GM19328 (cell line): ENCODE data around the gene AFF4.
"Not testable (repeated sequence)": the region's sequence is repeated elsewhere in the genome, so short reads cannot be mapped to it uniquely, and the experiment has no call there.

Experiments used
- ATAC-seq: cut with Tn5 transposase; IDR thresholded peaks from one replicate; pipeline ENCODE4 v1.9.1; 2021; ENCODE audit warnings: mild to moderate bottlenecking, moderate library complexity; ENCODE audit not compliant: unreplicated experiment

Gene AFF4

DNA sequence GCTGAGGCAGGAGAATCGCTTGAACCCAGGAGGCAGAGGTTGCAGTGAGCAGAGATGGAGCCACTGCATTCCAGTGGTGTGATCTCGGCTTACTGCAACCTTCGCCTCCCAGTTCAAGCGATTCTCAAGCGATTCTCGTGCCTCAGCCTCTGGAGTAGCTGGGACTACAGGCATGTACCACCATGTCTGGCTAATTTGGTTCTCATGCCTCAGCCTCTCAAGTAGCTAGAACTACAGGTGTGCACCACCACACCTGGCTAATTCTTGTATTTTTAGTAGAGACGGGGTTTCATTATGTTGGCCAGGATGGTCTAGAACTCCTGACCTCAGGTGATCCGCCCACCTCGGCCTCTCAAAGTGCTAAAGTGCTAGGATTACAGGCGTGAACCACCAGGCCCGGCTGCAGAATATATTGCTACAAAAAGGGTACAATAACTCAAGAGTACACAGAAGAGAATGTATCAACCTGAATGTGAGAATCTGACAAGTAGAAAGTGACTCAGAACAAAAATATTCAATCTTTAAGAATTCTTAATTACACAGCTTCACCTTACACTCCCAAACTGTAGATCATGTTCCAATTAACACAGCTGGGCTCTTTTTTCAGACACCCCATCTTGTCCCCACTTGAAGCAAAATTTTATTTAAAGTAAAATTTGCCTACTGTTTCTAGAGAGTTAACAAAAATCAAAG is 2.2 kb downstream of the AFF4 start:
- ATAC-seq, result not testable (repeated sequence)

DNA sequence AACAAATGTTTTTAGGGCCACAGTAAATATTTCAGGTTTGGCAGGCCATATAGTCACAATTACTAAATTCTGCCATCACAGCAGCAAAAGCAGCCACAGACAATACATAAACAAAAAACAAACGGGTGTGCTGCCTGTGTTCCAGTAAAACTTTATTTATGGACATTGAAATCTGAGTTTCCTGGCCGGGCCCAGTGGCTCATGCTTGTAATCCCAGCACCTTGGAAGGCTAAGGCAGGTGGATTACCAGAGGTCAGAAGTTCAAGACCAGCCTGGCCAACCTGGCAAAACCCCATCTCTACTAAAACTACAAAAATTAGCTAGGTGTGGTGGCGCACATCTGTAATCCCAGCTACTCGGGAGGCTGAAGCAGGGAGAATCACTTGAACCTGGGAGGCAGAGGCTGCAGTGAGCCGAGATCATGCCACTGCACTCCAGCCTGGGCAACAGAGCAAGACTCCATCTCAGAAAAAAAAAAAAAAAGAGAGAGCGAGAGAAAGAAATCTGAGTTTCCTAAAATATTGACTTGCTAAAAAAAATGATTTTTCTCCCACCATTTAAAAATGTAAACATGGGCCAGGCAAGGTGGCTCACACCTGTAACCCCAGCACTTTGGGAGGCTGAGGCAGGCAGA is 7.2 kb downstream of the AFF4 start:
- not testable (repeated sequence) for ATAC-seq

DNA sequence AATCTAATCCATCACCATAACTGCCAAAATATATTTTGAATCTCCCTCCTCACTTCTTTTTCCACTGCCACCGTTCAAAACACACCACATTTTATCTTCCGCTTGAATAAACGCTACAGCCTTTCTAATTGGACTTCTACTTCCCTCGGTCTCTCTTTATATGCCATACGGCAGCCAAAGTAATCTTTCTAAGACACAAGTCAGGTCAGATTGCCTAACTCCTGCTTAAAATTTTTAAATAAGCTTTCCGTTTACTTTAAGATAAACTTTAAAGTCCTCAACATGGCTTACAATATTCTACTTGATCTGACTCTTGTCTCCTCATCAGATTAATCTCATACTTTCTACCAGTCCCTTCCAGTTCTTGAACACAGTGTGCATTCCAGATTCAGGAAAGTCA is 9.7 kb downstream of the AFF4 start:
- ATAC-seq, result no peak

- ATAC-seq, result no peak
Observed at GRCh38 chr5:132952829-132953228, 10.6 kb downstream of the AFF4 start.

GRCh38 chr5:132951897-132952296 is 11.5 kb downstream of the AFF4 start:
- no peak for ATAC-seq

DNA sequence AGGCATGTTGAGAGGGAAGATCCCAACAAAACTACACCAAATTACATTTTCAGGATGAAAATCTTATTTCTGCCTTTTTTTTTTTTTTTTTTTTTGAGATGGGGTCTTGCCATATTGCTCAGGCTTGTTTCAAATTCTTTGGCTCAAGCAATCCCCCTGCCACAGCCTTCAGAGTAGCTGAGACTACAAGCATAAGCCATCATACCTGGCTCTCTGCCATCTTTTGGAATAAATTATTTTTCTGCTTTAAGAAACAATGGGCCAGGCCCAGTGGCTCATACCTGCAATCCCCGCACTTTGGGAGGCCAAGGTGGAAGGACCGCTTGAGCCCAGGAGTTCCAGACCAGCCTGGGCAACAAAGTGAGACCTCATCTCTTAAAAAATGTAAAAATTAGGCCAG is 14.3 kb downstream of the AFF4 start:
- ATAC-seq, result no peak

GRCh38 chr5:132947671-132948070 is 15.8 kb downstream of the AFF4 start:
- no peak for ATAC-seq

DNA sequence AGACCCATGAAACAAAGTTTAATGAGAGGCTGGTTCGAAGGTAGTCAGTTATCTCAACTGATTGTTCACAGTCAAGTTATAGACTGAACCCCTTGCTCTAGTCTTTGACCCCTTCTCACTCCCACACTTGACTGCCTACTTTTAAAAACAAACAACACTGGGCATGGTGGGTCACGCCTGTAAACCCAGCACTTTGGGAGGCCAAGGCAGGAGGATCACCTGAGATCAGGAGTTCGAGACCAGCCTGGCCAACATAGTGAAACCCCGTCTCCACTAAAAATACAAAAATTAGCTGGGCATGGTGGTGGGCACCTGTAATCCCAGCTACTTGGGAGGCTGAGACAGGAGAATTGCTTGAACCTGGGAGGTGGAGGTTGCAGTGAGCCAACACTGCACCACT is 18.1 kb downstream of the AFF4 start:
- not testable (repeated sequence) for ATAC-seq

DNA sequence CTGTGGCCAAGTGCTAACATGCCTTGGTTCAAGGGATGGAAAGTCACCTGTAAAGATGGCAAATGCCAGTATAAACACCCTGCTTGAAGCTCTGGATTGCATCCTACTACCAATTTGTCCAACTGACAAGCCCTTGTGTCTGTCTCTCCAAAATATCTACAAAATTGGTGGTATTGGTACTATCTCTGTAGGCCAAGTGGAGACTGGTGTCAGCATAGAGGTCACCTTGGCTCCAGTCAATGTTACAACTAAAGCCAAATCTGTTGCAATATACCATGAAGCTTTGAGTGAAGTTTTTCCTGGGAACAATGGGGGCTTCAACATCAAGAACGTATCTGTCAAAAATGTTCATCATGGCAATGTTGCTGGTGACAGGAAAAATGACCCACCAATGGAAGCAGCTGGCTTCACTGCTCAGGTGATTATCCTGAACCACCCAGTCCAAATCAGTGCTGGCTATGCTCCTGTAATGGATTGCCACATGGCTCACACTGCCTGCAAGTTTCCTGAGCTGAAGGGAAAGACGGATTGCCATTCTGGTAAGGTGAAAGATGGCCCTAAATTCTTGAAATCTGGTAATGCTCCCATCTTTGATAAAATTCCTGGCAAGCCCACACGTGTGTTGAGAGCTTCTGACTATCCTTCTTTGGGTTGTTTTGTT is 19.9 kb downstream of the AFF4 start:
- no peak for ATAC-seq

DNA sequence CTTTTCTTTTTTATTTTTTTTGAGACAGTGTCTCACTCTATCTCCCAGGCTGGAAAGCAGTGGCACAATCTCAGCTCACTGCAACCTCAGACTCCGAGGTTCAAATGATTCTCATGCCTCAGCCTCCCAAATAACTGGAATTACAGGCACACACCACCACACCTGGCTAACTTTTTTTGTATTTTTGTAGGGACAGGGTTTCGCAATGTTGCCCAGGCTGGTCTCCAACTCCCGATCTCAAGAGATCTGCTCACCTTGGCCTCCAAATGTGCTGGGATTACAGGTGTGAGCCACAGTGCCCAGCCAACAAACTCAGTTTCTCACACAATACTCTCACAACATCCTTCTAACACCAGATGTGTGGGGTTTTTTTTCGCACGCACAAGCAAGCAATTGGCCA is 22.1 kb downstream of the AFF4 start:
- no peak for ATAC-seq

GRCh38 chr5:132928062-132928407 is 35.4 kb downstream of the AFF4 start:
- ATAC-seq, result no peak

- ATAC-seq, result no peak
Observed at GRCh38 chr5:132927355-132928061, 35.9 kb downstream of the AFF4 start.

GRCh38 chr5:132926437-132926836 is 37.0 kb downstream of the AFF4 start:
- no peak for ATAC-seq

DNA sequence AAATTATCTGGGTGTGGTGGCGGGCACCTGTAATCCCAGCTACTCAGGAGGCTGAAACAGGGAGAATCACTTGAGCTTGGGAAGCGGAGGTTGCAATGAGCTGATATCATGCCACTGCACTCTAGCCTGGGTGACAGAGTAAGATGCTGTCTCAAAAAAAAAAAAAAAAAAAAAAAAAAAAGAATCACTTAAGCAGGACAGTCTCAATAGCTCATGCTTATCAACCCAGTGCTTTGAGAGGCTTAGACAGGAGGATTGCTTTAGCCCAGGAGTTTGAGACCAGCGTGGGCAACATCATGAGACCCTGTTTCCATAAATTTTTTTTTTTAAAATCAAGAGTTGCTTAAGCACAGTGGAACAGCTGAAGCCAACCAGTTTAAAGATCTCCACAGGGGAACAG is 47.3 kb downstream of the AFF4 start:
- no peak for ATAC-seq

DNA sequence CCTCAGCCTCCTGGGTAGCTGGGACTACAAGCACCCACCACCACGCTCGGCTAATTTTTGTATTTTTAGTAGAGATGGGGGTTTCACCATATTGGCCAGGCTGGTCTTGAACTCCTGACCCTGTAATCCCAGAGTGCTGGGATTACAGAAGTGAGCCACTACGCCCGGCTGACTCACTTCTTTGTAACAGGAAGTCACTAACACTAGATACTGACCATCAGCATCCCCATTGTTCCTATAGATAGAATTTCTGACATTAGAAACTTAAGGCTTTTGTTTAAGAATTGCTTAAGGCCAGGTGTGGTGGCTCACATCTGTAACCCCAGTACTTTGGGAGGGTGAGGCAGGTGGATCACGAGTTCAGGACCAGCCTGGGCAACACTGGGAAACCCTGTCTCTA is 47.8 kb downstream of the AFF4 start:
- no peak for ATAC-seq

DNA sequence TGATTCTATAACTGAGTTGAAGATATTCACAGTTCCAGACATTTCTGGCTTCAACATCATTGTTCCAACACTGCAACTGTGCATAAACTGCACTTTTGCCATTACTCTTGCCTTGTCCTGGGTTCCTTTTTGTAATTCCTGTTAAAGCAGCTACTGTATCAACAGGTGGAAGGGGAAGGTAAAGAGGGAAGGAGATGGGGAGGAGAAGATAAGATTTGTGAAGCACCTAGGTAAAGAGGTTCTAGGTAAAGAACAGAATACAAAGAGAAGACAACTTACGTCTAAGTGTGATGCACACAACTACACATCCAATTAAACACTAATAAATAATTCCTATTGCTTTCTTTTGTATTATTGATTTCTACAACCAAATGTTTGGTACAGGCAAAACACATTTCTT is 53.7 kb downstream of the AFF4 start:
- ATAC-seq, result no peak

DNA sequence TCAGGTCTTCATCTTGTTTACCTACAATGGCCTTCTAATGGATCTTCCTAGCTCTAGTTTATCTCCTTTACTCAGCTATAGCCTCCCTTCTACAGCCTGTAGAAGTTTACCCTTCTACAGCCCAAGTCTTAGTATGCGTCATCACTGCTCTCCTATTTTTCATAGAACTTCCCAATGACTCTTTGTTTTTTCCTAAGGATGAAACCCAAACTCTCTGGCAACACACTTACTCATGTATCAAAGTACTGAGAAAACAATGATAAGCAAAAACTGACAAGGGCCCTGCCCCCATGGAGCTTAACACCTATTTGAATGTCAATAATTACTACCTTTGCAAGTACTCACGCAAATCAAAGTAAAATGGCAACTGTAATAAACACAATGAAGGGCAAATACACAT is 56.3 kb downstream of the AFF4 start:
- no peak for ATAC-seq

DNA sequence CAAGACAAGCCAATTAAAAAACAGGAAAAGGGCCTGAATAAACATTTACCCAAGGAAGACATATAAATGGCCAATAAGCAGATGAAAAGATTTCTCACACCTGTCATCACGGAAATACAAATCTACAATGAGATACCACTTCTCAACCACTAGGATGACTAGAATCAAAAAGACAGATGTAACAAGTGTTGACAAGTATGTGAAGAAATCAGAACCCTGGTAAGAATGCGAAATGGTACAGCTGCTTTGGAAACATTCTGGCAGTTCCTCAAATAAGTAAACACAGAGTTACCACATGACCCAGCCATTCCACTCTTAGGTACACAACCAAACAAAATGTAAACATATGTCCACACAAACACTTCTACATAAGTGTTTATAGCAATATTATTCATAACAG is 57.5 kb downstream of the AFF4 start:
- ATAC-seq, result no peak

DNA sequence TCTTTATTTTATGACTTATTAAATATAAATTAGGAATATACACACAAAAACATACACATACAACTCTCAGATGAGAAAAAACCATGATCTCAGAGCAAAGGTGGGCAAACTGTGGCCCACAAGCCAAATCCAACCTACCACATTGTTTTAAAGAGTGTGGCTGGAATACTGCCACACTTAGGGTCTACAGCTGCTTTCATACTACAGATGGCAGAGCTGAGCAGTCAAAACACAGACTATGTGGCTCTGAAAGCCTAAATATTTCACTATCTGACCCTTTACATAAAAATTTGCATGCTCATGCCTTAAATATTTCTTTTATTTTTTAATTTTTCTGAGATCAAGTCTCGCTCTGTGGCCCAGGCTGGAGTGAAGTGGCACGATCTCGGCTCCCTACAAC is 61.7 kb downstream of the AFF4 start:
- ATAC-seq, result no peak

- no peak for ATAC-seq
Observed at GRCh38 chr5:132901036-132901435, 62.4 kb downstream of the AFF4 start.

- ATAC-seq, result no peak
Observed at GRCh38 chr5:132898094-132898493, 65.3 kb downstream of the AFF4 start.

DNA sequence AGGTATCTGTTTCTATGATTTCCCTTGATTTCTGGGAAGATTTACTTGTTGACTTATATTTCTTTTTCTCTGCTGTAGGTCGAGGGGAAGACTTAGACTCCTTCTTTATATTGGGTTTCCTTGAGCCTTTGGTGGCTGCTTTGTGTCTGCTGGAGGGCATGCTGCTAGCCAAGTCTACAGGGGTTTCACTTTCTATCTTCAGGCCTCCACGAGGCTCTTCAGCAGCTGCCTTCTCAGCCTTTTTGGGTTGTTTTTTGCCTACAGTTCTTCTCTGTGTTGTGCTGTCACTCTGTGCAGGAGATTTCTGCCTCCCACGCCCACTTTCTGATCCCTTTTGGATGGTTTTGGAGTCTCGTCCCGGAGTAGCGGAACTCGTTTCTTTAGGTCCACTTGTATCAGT is 66.7 kb downstream of the AFF4 start:
- ATAC-seq, result no peak
